WTC11 (cell line): Measurements from ENCODE around the gene OBSCN. TPM values are rescaled to one million over a fixed set of nuclear protein-coding genes. Genes with fewer than 3 reads are reported as not detected.

Experiments used
- ATAC-seq: fragments of 200-7000 bp; cut with Tn5 transposase; 2 replicates; pipeline ENCODE4 v1.10.0; 2021; ENCODE audit warnings: mild to moderate bottlenecking, moderate library complexity
- CTCF ChIA-PET: fragments of 300-600 bp; sonication (Branson Sonifier 250); formaldehyde crosslinking; loops from one replicate; lab custom pipeline; 2021; ENCODE audit warnings: antibody characterized with exemption; lab: Charles Lee
- POLR2A ChIA-PET: fragments of 350-600 bp; sonication (Branson Sonifier 250); formaldehyde crosslinking; loops from one replicate; lab custom pipeline; 2021; ENCODE audit warnings: antibody characterized with exemption; lab: Charles Lee
- DNase-seq: peaks from one replicate; pipeline ENCODE4 v3.0.0; 2021; ENCODE audit warnings: low spot score
- H3K27ac Mint-ChIP-seq: 2 replicates; pipeline ENCODE4 v1.8.0; 2021; ENCODE audit warnings: mixed read lengths
- H3K27me3 Mint-ChIP-seq: 2 replicates; pipeline ENCODE4 v1.8.0; 2021; ENCODE audit warnings: low read depth, mild to moderate bottlenecking, moderate library complexity, mixed read lengths
- H3K36me3 Mint-ChIP-seq: 2 replicates; pipeline ENCODE4 v1.8.0; 2021; ENCODE audit warnings: mixed read lengths
- H3K4me1 Mint-ChIP-seq: 2 replicates; pipeline ENCODE4 v1.8.0; 2022; ENCODE audit warnings: mixed read lengths
- H3K4me3 Mint-ChIP-seq: 2 replicates; pipeline ENCODE4 v1.8.0; 2021; ENCODE audit warnings: mild to moderate bottlenecking, moderate library complexity, mixed read lengths
- H3K9me3 Mint-ChIP-seq: 2 replicates; pipeline ENCODE4 v1.8.0; 2021; ENCODE audit warnings: mixed read lengths
- ATF2 ChIP-seq: sonication (generic); formaldehyde crosslinking; IDR thresholded peaks from 2 replicates; pipeline ENCODE4 v1.8.1; 2022; ENCODE audit warnings: low read depth, missing genetic modification reagents, borderline replicate concordance
- ATF6 ChIP-seq: sonication (generic); formaldehyde crosslinking; IDR thresholded peaks from 2 replicates; pipeline ENCODE4 v1.8.1; 2023; ENCODE audit warnings: mild to moderate bottlenecking, missing genetic modification reagents
- CREB1 ChIP-seq: sonication (generic); formaldehyde crosslinking; IDR thresholded peaks from 2 replicates; pipeline ENCODE4 v1.8.0; 2023; ENCODE audit warnings: mild to moderate bottlenecking, missing genetic modification reagents
- CTCF ChIP-seq: fragments of 200-600 bp; IDR thresholded peaks from 2 replicates; pipeline ENCODE4 v1.8.0; 2022; ENCODE audit warnings: antibody characterized with exemption
- E2F4 ChIP-seq: sonication (generic); formaldehyde crosslinking; IDR thresholded peaks from 2 replicates; pipeline ENCODE4 v1.8.1; 2022; ENCODE audit warnings: low read depth, mild to moderate bottlenecking, moderate library complexity, missing genetic modification reagents, borderline replicate concordance
- ELF4 ChIP-seq: sonication (generic); formaldehyde crosslinking; IDR thresholded peaks from 2 replicates; pipeline ENCODE4 v1.8.1; 2022; ENCODE audit warnings: low read depth, mild to moderate bottlenecking, moderate library complexity, missing genetic modification reagents
- EMX1 ChIP-seq: fragments of 250-450 bp; sonication (Bioruptor Pico); IDR thresholded peaks from 2 replicates; pipeline ENCODE4 v1.8.0; 2021; ENCODE audit warnings: mild to moderate bottlenecking
- ESRRA ChIP-seq: sonication (generic); formaldehyde crosslinking; IDR thresholded peaks from 2 replicates; pipeline ENCODE4 v1.8.1; 2022; ENCODE audit warnings: mild to moderate bottlenecking, missing genetic modification reagents, borderline replicate concordance
- ETV6 ChIP-seq: sonication (generic); formaldehyde crosslinking; IDR thresholded peaks from 2 replicates; pipeline ENCODE4 v1.8.1; 2022; ENCODE audit warnings: mild to moderate bottlenecking, missing genetic modification reagents
- IRF1 ChIP-seq: sonication (generic); formaldehyde crosslinking; IDR thresholded peaks from 2 replicates; pipeline ENCODE4 v1.8.0; 2023; ENCODE audit warnings: missing genetic modification reagents
- KAT7 ChIP-seq: sonication (generic); formaldehyde crosslinking; IDR thresholded peaks from 2 replicates; pipeline ENCODE4 v1.8.1; 2023; ENCODE audit warnings: missing genetic modification reagents, mild to moderate bottlenecking, borderline replicate concordance
- MLX ChIP-seq: sonication (generic); formaldehyde crosslinking; IDR thresholded peaks from 2 replicates; pipeline ENCODE4 v1.8.1; 2023; ENCODE audit warnings: mild to moderate bottlenecking, missing genetic modification reagents, moderate library complexity
- MYBL2 ChIP-seq: sonication (generic); formaldehyde crosslinking; IDR thresholded peaks from 2 replicates; pipeline ENCODE4 v1.8.1; 2023; ENCODE audit warnings: mild to moderate bottlenecking, moderate library complexity, missing genetic modification reagents
- NR2C2 ChIP-seq: sonication (generic); formaldehyde crosslinking; IDR thresholded peaks from 2 replicates; pipeline ENCODE4 v1.8.0; 2022; ENCODE audit warnings: mild to moderate bottlenecking, missing genetic modification reagents
- PREB ChIP-seq: sonication (generic); formaldehyde crosslinking; IDR thresholded peaks from 2 replicates; pipeline ENCODE4 v1.8.1; 2022; ENCODE audit warnings: mild to moderate bottlenecking, missing genetic modification reagents, moderate library complexity, borderline replicate concordance
- SOX15 ChIP-seq: fragments of 250-450 bp; sonication (Bioruptor Pico); IDR thresholded peaks from 2 replicates; pipeline ENCODE4 v1.9.0; 2021; ENCODE audit warnings: mild to moderate bottlenecking
- TEAD4 ChIP-seq: sonication (generic); formaldehyde crosslinking; IDR thresholded peaks from 2 replicates; pipeline ENCODE4 v1.8.0; 2022; ENCODE audit warnings: mild to moderate bottlenecking, missing genetic modification reagents
- TP53 ChIP-seq: sonication (generic); formaldehyde crosslinking; IDR thresholded peaks from 2 replicates; pipeline ENCODE4 v1.8.1; 2023; ENCODE audit warnings: mild to moderate bottlenecking, missing genetic modification reagents
- ZNF396 ChIP-seq: fragments of 250-450 bp; sonication (Bioruptor Pico); IDR thresholded peaks from 2 replicates; pipeline ENCODE4 v1.8.0; 2021; ENCODE audit warnings: mild to moderate bottlenecking, moderate library complexity, borderline replicate concordance
- ZNF416 ChIP-seq: fragments of 250-450 bp; sonication (Bioruptor Pico); IDR thresholded peaks from 2 replicates; pipeline ENCODE4 v1.9.0; 2021; ENCODE audit warnings: mild to moderate bottlenecking, inconsistent platforms
- total RNA-seq: library from RNA; stranded (reverse); gene quantifications from 3 replicates; pipeline ENCODE4 v1.2.3, GENCODE V29; 2021

The OBSCN gene
- total RNA-seq, 1 experiment from 2014 or later, result 38.8 TPM

- Mint-ChIP-seq H3K27me3 (no peaks in the 10 kb centered on the region), H3K4me3 (no peak overlapping the region), H3K27ac (no peak overlapping the region), H3K4me1 (no peaks in the 10 kb centered on the region), H3K36me3 (no peaks in the 10 kb centered on the region), H3K9me3 (peaks cover 4% of the 10 kb centered on the region; the same call in 1 of the 2 replicates)
- no peak for ATAC-seq
- DNase-seq, result no peak
- ChIA-PET POLR2A (no interaction called here), CTCF (no interaction called here)
- TF ChIP-seq ESRRA (CRISPR knock-in tag) (no peak), ZNF396 (CRISPR knock-in tag) (no peak), PREB (no peak), EMX1 (CRISPR knock-in tag) (no peak), KAT7 (no peak), TP53 (CRISPR knock-in tag) (no peak), ATF6 (no peak), CTCF (no peak), MLX (CRISPR knock-in tag) (no peak), IRF1 (CRISPR knock-in tag) (no peak), NR2C2 (no peak), TEAD4 (CRISPR knock-in tag) (no peak), E2F4 (CRISPR knock-in tag) (no peak), ATF2 (no peak), CREB1 (CRISPR knock-in tag) (no peak), SOX15 (no peak), ETV6 (no peak), ELF4 (CRISPR knock-in tag) (no peak), ZNF416 (CRISPR knock-in tag) (no peak), MYBL2 (CRISPR knock-in tag) (no peak)
Measured at GRCh38 chr1:228356897-228357680, 149.2 kb downstream of the OBSCN start.
